Kidney (tissue), 14 donors: ENCODE data around the gene MED25. TPM values are rescaled to one million over a fixed set of nuclear protein-coding genes. Genes with fewer than 3 reads are reported as not detected.

Experiments
- DNase-seq, 5 donors: peaks; one replicate each; pipeline ENCODE4 v3.0.0-alpha.2; 2013 to 2020
- FAIRE-seq: peaks from 2 replicates; lab custom pipeline; 2012; peaks lifted over from hg19 to GRCh38; lab: Jason Lieb, UNC
- H3K27ac ChIP-seq, 2 donors: one replicate each; pipeline ENCODE4 v1.7.0; 2013; ENCODE audit warnings: low read depth in 2 of 2, low read length in 2 of 2, inconsistent platforms in 1 of 2
- H3K27me3 ChIP-seq: one replicate; pipeline ENCODE4 v1.7.1; 2013; ENCODE audit warnings: low read length, inconsistent platforms; ENCODE audit not compliant: control insufficient read depth, insufficient read depth
- H3K36me3 ChIP-seq, 3 donors: one replicate each; pipeline versions ENCODE4 v1.7.0 to v1.7.1; 2013; ENCODE audit warnings: low read length in 3 of 3, control low read depth in 1 of 3, inconsistent platforms in 1 of 3; ENCODE audit not compliant: insufficient read depth in 3 of 3, control insufficient read depth in 2 of 3
- H3K4me1 ChIP-seq, 3 donors: one replicate each; pipeline versions ENCODE4 v1.7.0 to v1.7.1; 2013; ENCODE audit warnings: low read length in 3 of 3, inconsistent platforms in 1 of 3, low read depth in 1 of 3; ENCODE audit not compliant: control insufficient read depth in 2 of 3, insufficient read depth in 2 of 3
- H3K4me3 ChIP-seq, 3 donors: one replicate each; pipeline versions ENCODE4 v1.7.0 to v1.8.1; 2013; ENCODE audit warnings: low read length in 3 of 3, control low read depth in 1 of 3, inconsistent platforms in 1 of 3
- H3K9ac ChIP-seq, 3 donors: one replicate each; pipeline versions ENCODE4 v1.7.0 to v1.7.1; 2013; ENCODE audit warnings: low read length in 3 of 3, control low read depth in 1 of 3, inconsistent platforms in 1 of 3
- H3K9me3 ChIP-seq, 3 donors: one replicate each; pipeline versions ENCODE4 v1.7.0 to v1.7.1; 2013; ENCODE audit warnings: low read length in 3 of 3, control low read depth in 1 of 3, inconsistent platforms in 1 of 3; ENCODE audit not compliant: control insufficient read depth in 2 of 3, insufficient read depth in 1 of 3
- CTCF ChIP-seq: IDR thresholded peaks from 3 replicates; pipeline ENCODE4 v1.5.1; 2012; ENCODE audit warnings: mild to moderate bottlenecking, moderate library complexity, borderline replicate concordance; ENCODE audit not compliant: insufficient read depth; ENCODE audit errors: extremely low read depth
- intact Hi-C: fragments of 100-400 bp; cut with DNase I; formaldehyde crosslinking; loops from one replicate; pipeline ENCODE4 v1.11.1; 2022
- polyA plus RNA-seq: library from polyadenylated mRNA; stranded (reverse); fragments of 350-450 nt; fragmentation: Illumina TruSeq; extraction: RNeasy Lipid Tissue Mini Kit (QIAGEN cat#74804); gene quantifications from one replicate; pipeline ENCODE4 v1.2.3, GENCODE V29; 2014; ENCODE audit warnings: low read depth, low replicate concordance; ENCODE audit not compliant: insufficient read depth
- total RNA-seq: library from RNA; stranded (reverse); fragmentation: NEBNext Ultra II Directional; extraction: Animal tissue kit (Norgen Biotek cat#: 25700); gene quantifications from one replicate; pipeline ENCODE4 v1.2.1, GENCODE V29; 2021
- donor health status: control.
- donor health status: control.
- donor health status: control.
- donor health status: control.
- donor health status: control.
- donor health status: DM: yes; HTN: yes; CAD: no.
- donor health status: Normal renal cell carcinoma (clear cell type).

Gene MED25
- total and polyA plus RNA-seq, 2 donors from 2014 or later: 37.3 to 53.2 TPM

DNA sequence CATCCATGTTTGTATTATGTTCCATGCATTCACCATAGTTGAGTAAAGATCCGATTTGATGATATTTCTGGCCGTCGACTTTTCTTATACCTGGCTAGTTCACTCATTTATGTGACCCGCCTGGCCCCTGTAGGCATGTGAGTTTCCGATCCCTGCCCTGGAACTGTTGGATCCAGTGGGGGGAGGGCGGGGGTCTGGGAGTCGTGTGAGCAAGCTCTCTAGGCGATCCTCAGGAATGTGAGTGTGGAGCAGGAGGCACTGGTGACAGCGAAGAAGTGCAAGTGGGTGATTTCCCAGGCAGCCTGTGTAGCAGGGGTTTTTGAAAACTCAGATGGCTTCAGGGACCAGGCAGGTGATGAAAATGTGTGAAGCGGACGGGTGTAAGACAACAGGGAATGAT lies 22.2 kb downstream of the MED25 start:
- Histone ChIP-seq H3K9me3 (no peaks in the 10 kb centered on the region), H3K9ac (no peak overlapping the region), H3K4me3 (no peak overlapping the region), H3K36me3 (peaks cover 2 to 9% (median 8%) of the 10 kb centered on the region in 3 donors), H3K27me3 (no peaks in the 10 kb centered on the region), H3K27ac (no peak overlapping the region), H3K4me1 (no peaks in the 10 kb centered on the region)
- TF ChIP-seq CTCF: no peak
- FAIRE-seq: no peak
- intact Hi-C loops: no loop called here
- no peak for DNase-seq

- H3K27me3 ChIP-seq: no peaks in the 10 kb centered on the region
- no peak overlapping the region for H3K4me3 ChIP-seq
- H3K9ac ChIP-seq: no peak overlapping the region
- intact Hi-C loops: no loop called here
- DNase-seq (no peak), FAIRE-seq (no peak)
- H3K27ac ChIP-seq: no peak overlapping the region
- H3K4me1 ChIP-seq: no peaks in the 10 kb centered on the region
- no peaks in the 10 kb centered on the region for H3K9me3 ChIP-seq
- H3K36me3 ChIP-seq: peaks cover 2 to 9% (median 7%) of the 10 kb centered on the region in 3 donors
- no peak for TF ChIP-seq CTCF
These were observed 22.7 kb downstream of the MED25 start for GRCh38 chr19:49840736-49841249.

GRCh38 chr19:49843265-49843664 lies 25.2 kb downstream of the MED25 start:
- no peak for TF ChIP-seq CTCF
- no peaks in the 10 kb centered on the region for H3K27me3 ChIP-seq
- DNase-seq (no peak), FAIRE-seq (no peak)
- peaks cover 0 to 9% (median 2%) of the 10 kb centered on the region in 3 donors for H3K36me3 ChIP-seq
- no peaks in the 10 kb centered on the region for H3K4me1 ChIP-seq
- intact Hi-C loops: no loop called here
- no peak overlapping the region for H3K27ac ChIP-seq
- H3K9ac ChIP-seq: no peak overlapping the region
- H3K9me3 ChIP-seq: no peaks in the 10 kb centered on the region
- H3K4me3 ChIP-seq: no peak overlapping the region
